Jurkat, Clone E6-1 (cell line): Measurements from ENCODE around the gene RREB1.

ENCODE experiments used
- DNase-seq: peaks from one replicate; pipeline ENCODE4 v3.0.0-alpha.2; 2011; ENCODE audit warnings: low read depth, low spot score
- H3K4me3 ChIP-seq: 2 replicates; pipeline ENCODE4 v1.5.1; 2011; ENCODE audit warnings: mild to moderate bottlenecking, low read length, control low read depth, moderate library complexity

Gene RREB1

GRCh38 chr6:7298113-7298512 is 190.4 kb downstream of the RREB1 start:
- no peak overlapping the region for H3K4me3 ChIP-seq
- DNase-seq: no peak

- no peak for DNase-seq
- H3K4me3 ChIP-seq: no peak overlapping the region
Observed at GRCh38 chr6:7300926-7301325, 193.2 kb downstream of the RREB1 start.
